ENCODE data around the gene ENOX2. TPM values are rescaled to one million over a fixed set of nuclear protein-coding genes. Genes with fewer than 3 reads are reported as not detected.

The ENOX2 gene
- total RNA-seq, 3 donors from 2014 or later: 11.5 to 20.3 (median 15.2) TPM

DNA sequence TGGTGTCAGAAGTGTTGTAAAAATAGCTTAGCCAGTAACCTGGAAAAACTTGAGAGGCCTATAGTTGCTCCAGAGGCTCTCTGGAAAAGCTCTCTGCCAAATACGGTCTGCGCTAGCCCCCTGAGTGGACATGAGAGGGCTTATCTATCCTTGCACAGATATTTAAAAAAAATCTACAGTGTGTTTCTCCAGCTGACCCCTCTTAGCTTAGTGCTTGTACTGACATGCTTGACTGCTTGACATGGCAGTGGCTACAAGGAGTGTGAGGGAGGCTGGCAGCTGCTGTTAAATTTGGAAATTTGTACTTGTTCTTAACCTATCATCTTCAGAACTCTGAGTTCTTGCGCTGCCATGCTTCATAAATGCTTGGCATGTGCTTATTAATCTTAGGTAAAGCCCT, 272.0 kb downstream of the ENOX2 start:
- DNase-seq (ENCODE audit: low spot score in 2 of 2): no peak
- intact Hi-C loops (cut with DNase I; ENCODE audit: low total_unique reads): loop anchor here (10.0 kb wide), 1 partner anchor 1126 kb away; no protein-coding TSS in a partner anchor
- no peak overlapping the region for H3K4me3 ChIP-seq

DNA sequence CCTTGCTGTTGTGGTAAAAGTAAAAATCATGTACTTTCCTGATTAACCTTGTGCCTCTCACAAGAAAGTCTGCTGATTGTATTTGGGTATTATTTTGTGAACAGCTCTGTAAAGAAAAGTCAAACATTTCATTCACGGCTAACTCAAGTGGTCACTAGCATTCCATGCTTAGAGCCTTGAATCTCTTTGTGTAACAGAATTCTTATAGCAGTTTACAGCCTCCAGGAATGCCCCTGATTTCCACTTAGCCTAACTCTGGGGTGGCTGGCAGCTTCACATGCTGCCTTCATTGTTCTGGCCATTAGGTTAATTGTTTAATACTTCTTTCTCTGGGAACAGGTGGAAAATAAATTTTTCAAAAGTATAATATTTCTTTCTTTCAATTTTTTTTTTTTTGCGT, 274.5 kb downstream of the ENOX2 start:
- TF ChIP-seq, protein P1, sequence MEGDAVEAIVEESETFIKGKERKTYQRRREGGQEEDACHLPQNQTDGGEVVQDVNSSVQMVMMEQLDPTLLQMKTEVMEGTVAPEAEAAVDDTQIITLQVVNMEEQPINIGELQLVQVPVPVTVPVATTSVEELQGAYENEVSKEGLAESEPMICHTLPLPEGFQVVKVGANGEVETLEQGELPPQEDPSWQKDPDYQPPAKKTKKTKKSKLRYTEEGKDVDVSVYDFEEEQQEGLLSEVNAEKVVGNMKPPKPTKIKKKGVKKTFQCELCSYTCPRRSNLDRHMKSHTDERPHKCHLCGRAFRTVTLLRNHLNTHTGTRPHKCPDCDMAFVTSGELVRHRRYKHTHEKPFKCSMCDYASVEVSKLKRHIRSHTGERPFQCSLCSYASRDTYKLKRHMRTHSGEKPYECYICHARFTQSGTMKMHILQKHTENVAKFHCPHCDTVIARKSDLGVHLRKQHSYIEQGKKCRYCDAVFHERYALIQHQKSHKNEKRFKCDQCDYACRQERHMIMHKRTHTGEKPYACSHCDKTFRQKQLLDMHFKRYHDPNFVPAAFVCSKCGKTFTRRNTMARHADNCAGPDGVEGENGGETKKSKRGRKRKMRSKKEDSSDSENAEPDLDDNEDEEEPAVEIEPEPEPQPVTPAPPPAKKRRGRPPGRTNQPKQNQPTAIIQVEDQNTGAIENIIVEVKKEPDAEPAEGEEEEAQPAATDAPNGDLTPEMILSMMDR (IDR thresholded peaks at IDR 0.05): no peak
- TF ChIP-seq POLR2AphosphoS5 (IDR thresholded peaks at IDR 0.05) (no peak), POLR2A (IDR thresholded peaks at IDR 0.05) (no peak)
- no peak for DNase-seq (ENCODE audit: low spot score in 2 of 2)
- Histone ChIP-seq H3K36me3 (no peaks in the 10 kb centered on the region), H3K4me3 (no peak overlapping the region), H3K27ac (no peak overlapping the region), H3K27me3 (peaks cover 0 to 22% of the 10 kb centered on the region in 2 donors), H3K9me3 (no peaks in the 10 kb centered on the region), H3K4me1 (no peaks in the 10 kb centered on the region)
- intact Hi-C loops (cut with DNase I; ENCODE audit: low total_unique reads): no loop called here

More for the DNA sequence above, 272.0 kb downstream of the ENOX2 start:
- H3K4me1 ChIP-seq: no peaks in the 10 kb centered on the region
- H3K27me3 ChIP-seq: peaks cover 0 to 19% of the 10 kb centered on the region in 2 donors
- no peak for TF ChIP-seq POLR2A (IDR thresholded peaks at IDR 0.05)
- TF ChIP-seq, protein P1 (IDR thresholded peaks at IDR 0.05): no peak
- TF ChIP-seq POLR2AphosphoS5 (IDR thresholded peaks at IDR 0.05): no peak
- H3K36me3 ChIP-seq: no peaks in the 10 kb centered on the region
- no peaks in the 10 kb centered on the region for H3K9me3 ChIP-seq
- no peak overlapping the region for H3K27ac ChIP-seq

DNA sequence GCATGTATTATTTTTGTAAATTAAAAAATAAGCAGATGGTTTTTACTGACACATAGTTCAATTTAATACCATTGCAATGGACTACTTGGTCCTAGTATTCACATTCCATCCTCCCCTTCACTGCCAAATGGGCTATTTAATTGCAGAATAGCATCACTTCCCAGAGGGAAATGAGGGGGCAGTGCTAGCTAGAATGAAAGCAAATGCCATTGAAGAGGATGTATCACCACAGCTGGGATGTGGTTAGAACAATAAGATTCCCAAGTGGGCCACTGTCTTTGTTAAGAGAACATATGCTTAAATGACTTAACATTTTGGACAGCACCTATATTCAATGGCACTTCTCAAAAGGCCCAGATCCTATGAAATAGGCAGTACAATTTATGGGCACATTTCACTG, 276.5 kb downstream of the ENOX2 start:
- Histone ChIP-seq H3K4me1 (no peaks in the 10 kb centered on the region), H3K4me3 (no peak overlapping the region), H3K27me3 (peaks cover 0 to 22% of the 10 kb centered on the region in 2 donors), H3K36me3 (no peaks in the 10 kb centered on the region), H3K9me3 (no peaks in the 10 kb centered on the region), H3K27ac (no peak overlapping the region)
- intact Hi-C loops (cut with DNase I; ENCODE audit: low total_unique reads): no loop called here
- no peak for DNase-seq (ENCODE audit: low spot score in 2 of 2)
- TF ChIP-seq POLR2A (IDR thresholded peaks at IDR 0.05) (no peak), POLR2AphosphoS5 (IDR thresholded peaks at IDR 0.05) (no peak)
- TF ChIP-seq, protein P1 (IDR thresholded peaks at IDR 0.05): no peak

DNA sequence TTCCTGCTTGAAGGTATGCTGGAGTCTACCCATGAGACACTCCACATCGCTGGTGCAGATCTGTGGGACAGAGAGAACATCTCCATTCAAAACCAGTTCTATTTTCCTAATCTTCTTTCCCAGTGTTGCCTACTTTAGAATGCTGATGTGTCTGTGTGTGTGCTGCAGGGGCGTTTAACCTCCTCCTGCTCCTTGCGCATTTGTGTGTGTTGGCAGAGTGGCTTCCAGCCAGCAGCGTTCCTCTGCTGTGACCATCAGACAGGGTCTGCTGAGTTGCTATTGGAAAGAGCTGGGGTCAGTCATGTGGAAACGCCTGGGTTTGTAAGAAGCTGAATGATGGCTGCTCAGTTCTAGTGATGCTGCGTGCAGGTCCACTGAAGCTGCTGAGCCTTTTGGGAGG, 277.6 kb downstream of the ENOX2 start:
- H3K27me3 ChIP-seq: peaks cover 0 to 22% of the 10 kb centered on the region in 2 donors
- H3K27ac ChIP-seq: no peak overlapping the region
- H3K9me3 ChIP-seq: no peaks in the 10 kb centered on the region
- no peaks in the 10 kb centered on the region for H3K36me3 ChIP-seq
- intact Hi-C loops (cut with DNase I; ENCODE audit: low total_unique reads): no loop called here
- no peak for DNase-seq (ENCODE audit: low spot score in 2 of 2)
- no peak for TF ChIP-seq POLR2AphosphoS5 (IDR thresholded peaks at IDR 0.05)
- TF ChIP-seq, protein P1 (IDR thresholded peaks at IDR 0.05): no peak
- TF ChIP-seq POLR2A (IDR thresholded peaks at IDR 0.05): no peak
- no peak overlapping the region for H3K4me3 ChIP-seq
- H3K4me1 ChIP-seq: no peaks in the 10 kb centered on the region

DNA sequence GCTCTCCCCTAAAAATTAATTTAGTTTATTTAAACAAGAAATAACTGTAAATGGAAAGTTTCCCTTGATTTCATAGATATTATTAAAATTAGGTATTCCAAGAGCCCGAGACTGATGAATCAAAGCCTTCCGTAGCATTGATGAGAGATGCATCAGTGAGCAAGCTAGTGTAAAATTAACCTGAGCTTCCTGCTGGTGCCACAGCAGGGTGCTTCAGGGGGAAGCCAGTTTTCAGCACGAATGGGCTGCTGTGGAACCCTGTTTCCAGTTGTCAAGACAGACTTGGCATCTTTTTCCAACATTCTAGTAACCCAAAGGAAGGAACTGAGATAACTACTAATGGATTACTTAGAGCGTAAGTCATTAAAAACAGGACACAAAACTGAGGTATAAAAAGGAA, 279.5 kb downstream of the ENOX2 start:
- H3K36me3 ChIP-seq: no peaks in the 10 kb centered on the region
- no peaks in the 10 kb centered on the region for H3K4me1 ChIP-seq
- no peak overlapping the region for H3K4me3 ChIP-seq
- intact Hi-C loops (cut with DNase I; ENCODE audit: low total_unique reads): no loop called here
- DNase-seq (ENCODE audit: low spot score in 2 of 2): no peak
- peaks cover 0 to 22% of the 10 kb centered on the region in 2 donors for H3K27me3 ChIP-seq
- H3K27ac ChIP-seq: no peak overlapping the region
- TF ChIP-seq POLR2A (IDR thresholded peaks at IDR 0.05): no peak
- TF ChIP-seq POLR2AphosphoS5 (IDR thresholded peaks at IDR 0.05): no peak
- TF ChIP-seq, protein P1 (IDR thresholded peaks at IDR 0.05): no peak
- H3K9me3 ChIP-seq: no peaks in the 10 kb centered on the region
